CD1c-positive myeloid dendritic cell (primary cell): ENCODE measurements around the gene ACER2.
"Not testable (repeated sequence)": the region's sequence is repeated elsewhere in the genome, so short reads cannot be mapped to it uniquely, and the experiment has no call there.

Experiments
- DNase-seq: peaks from one replicate; pipeline ENCODE4 v3.0.0-alpha.2; 2016; ENCODE audit errors: extremely low spot score

The ACER2 gene

DNA sequence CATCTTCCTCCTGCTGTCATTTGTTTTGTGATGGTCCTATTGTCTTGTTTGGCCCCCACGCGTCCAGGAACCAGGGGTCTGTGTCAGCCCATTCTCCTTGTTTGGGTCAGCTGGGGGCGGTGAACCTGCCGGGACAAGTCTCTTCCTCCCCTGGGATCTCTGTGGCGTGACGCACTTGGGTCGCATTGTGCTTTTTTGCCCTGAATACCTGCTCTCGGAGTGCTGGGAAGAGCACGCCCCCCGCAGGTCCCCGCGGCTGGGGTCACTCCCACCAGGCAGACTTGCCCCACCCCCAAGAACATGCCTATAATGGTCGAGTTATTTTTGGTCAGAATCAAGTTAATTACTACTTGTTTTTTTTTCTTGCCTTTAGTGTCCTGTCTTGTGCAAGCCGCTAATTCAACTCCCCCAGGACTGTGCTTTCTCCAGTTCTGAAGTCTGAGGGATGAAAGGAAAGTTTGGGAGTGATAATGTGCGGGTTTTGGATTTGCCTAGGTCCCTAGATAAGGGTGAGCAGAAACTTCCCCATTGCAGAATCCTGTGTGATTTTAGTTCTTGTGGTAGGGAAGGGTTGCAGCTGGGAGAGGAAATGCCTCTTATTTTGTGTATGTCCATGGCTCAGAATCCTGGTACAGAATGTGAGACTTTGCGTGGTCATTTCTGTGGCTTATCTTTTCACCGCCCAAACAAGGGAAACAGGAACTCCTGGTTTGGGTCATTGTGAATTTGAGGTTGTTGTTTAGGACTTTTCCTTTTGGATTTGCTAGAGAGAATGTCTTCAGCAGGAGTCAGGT is 789 bp downstream of the ACER2 start:
- peak; percentile 21 for DNase-seq

DNA sequence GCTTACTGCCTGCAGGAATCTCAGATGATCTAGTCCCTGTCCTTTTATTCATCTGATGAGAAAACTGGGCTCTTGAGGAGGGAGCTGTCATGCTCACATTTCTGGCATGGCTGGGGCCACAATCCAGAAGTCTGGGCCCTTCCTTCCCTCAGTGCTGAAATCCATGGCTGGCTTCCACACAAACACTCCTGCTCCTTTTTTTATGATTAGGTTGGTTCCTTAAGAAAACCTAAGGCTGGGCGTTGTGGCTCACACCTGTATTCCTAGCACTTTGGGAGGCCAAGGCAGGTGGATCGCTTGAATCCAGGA is 1.3 kb downstream of the ACER2 start:
- no peak for DNase-seq

DNA sequence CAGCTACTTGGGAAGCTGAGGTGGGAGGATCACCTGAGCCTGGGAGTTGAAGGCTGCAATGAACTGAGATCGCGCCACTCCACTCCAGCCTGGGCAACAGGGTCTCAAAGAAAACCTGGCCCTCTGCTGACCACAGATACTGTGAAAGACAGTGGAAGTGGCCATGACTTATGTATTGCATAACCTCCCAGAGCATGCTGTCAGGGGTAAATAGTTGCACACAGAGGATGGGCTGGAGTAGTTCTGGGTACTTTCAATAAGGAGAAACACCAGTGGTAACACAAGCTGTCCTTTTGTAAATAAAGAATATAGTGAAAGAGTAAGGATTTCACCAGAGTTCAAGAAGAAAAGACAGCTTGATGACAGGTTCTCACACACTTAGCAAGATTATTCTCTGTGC is 1.8 kb downstream of the ACER2 start:
- DNase-seq: no peak

DNA sequence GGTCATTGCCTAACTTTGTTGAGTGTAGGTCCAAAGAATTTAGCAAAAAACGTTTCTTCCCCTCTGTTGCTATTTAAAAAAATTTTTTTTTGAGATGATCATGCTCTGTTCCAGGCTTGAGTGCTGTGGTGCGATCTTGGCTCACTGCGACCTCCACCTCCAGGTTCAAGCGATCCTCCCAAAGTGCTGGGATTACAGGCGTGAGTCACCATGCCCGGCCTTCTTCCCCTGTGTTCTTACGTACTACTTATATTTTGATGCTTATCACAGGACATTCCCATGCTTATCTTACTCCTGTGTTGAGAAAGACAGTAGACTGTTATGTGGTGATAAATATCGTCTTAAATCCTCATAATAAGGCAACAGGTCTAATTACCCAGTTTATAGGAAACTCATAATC is 2.5 kb downstream of the ACER2 start:
- DNase-seq: no peak

DNA sequence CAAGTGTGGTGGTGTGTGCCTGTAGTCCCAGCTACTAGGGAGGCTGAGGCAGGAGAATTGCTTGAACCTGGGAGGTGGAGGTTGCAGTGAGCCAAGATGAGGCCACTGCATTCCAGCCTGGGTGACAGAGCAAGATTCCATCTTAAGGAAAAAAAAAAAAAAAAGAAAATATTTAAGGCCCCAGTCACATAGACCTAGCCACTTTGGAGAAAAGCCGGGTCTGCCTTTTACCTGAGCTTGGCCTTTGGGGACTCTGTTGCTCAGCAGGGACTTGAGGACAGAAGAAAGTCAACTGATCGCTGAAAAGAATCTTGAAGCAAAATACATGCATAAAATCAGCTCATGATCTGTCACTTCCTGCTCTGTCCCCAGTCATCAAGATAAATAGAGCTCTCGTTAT is 4.6 kb downstream of the ACER2 start:
- DNase-seq: not testable (repeated sequence)

DNA sequence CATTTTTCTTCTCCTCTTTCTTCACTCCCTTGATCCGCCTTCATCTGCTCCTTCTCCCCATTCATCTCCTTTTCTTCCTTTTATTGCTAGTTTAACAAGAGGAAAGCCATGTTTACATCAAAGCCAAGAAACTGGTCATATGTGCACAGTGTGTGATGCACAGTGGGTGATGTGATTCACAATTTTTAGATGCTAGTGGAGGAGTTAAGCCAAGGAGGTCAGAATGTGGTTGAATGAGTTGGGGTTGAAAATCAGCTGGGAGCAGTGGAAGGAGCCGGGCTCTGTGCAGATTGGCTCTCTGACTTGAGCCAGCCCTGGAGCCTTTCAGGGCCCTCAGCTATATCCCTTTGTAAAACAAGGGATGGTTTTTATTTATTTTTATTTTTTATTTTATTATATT is 7.3 kb downstream of the ACER2 start:
- DNase-seq: no peak

DNA sequence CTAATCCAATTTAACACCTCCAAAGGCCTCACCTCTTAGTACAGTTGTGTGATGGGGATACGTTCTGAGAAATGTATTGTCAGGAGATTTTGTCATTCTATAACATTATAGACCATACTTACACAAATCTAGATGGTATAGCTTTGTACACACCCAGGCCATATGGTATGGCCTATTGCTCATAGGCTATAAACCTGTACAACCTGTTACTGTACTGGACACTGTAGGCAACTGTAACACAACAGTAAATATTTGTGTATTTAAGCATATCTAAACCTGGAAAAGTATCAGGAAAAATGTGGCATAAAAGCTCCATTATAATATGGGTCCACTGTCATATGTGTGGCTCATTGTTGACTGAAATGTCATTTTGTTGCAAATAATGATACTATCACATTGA is 12.1 kb downstream of the ACER2 start:
- DNase-seq: no peak

DNA sequence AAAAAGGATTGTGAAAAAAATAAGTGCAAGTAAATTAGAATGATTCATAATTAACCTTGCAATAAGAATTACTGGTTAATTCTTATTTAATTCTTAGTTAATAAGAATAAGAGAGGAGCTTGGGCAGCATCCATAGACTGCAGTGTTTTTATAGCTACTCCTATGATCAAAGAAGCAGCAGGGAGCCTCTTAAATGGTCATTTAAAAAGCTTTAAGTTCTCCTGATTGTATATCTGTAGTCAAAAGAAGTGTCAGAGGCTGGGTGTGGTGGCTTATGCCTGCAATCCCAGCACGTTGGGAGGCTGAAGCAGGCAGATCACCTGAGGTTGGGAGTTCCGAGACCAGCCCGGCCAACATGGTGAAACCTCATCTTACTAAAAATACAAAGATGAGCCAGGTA is 14.4 kb downstream of the ACER2 start:
- DNase-seq: no peak

DNA sequence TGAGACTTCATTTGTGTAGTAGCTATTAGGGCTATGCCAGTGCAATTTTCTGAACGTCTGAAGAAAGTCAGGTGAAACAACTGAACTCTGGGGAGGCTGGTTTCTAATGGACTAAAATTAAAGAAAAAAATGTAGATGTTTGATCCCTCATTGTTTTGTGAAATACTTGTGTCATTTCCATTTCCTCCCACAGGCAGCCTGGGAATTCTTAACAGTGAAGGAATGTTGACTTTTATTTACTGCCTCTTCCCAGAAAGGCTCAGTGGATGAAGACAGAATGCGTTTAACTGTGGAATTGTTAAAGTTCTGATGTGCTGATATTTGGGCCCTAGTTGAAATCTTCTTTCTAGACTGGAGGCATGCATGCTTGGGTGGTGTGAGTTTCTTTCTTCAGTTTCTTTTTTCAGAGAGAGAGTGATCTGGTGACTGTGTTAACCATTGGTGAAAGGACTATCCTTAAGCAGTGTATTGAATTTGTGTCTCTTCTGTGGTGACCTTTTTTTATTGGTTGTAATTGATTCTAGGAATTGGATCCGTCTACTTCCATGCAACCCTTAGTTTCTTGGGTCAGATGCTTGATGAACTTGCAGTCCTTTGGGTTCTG is 15.5 kb downstream of the ACER2 start:
- no peak for DNase-seq

DNA sequence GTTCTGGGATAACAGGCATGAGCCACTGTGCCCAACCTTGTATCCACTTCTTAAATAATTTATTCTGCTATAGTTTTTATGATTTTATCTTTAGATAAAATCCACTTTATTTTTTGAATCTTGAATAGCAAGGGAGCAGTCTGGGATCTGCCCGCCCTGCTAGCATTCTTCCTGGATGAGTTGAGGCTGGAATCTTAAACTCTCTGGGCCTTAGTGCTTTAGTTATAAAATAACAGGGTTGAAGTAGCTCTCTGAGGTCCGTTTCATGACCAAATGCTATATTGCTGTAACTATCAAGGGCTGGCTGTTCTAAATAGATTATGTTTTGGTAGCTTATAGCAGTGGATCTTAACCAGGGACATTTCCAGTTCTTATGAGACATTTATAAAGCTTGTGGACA is 20.8 kb downstream of the ACER2 start:
- DNase-seq: no peak

DNA sequence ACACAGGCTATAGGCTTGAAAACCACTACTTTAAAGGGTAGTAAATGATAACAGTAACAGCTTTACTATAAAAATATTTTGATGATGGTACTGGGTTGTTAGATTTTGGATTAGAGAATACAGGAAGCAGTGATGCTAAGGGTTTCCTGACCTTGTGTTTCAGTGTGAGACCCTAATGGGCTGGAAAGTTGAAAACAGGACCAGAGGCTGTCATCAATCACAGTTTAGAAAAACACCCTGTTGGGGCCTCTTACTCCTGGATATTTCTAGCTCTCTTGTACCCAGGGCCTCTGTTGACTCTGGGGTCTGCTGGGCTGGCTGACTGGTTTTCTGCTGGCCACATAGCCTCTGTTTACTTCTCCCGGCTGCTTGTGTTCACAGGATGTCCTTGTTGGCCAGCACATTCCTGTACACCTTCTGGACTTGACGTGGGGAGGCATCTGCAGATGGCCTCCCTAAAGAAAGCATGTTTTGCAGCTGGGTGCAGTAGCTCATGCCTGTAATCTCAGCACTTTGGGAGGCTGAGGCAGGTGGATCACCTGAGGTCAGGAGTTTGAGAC is 21.5 kb downstream of the ACER2 start:
- DNase-seq: no peak

DNA sequence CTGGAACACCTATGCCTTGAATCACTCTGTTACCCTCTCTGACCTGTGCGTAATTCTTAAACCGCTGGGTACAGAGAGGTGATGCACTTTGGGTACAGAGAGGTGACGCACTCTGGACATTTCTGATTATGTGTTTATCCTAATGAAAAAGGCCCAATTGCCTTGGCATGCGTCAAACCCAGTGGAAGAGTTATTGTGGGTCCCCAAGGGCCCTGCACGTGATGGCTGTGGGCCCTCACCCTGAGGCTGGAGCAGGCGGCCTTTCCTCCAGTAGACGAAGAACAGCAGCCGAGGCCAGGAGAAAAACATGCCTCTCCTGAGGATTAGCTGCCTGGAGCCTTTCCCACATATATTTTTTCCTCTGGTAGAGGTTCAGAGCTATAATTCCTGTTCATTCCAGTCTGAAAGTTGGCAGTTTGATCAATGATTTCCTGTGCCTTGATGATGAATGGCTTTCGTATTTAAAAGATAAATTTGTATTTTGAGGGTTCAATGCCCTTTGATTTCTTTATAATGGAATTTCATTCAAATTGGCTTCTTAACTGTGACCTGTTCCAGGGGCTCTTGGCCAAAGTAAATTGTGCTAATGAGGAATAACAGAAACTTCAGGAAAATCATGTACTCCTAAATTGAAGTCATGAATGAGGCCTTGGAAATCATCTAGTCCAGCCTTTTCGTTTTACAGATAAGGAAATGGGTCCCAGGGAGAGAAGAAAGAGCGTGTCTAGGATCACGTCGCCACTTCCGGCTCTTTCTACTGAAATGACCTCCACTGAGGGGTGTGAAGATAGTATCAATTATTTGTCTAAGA is 22.8 kb downstream of the ACER2 start:
- DNase-seq: no peak

DNA sequence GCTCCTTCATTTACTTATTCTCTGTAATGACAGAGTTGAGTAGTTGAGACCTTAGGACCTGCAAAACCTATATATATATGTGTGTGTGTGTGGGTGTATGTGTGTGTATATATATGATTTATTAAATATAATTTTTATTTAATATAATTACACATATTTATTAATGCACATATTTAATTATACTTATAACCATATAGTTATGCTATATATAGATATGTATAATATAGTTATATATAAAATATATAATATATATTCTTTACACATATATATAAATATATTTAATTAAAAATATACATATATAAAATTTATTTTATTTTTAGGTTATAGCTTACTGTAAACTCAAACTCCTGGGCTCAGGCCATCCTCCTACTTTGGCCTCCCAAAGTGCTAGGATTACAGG is 23.7 kb downstream of the ACER2 start:
- no peak for DNase-seq

DNA sequence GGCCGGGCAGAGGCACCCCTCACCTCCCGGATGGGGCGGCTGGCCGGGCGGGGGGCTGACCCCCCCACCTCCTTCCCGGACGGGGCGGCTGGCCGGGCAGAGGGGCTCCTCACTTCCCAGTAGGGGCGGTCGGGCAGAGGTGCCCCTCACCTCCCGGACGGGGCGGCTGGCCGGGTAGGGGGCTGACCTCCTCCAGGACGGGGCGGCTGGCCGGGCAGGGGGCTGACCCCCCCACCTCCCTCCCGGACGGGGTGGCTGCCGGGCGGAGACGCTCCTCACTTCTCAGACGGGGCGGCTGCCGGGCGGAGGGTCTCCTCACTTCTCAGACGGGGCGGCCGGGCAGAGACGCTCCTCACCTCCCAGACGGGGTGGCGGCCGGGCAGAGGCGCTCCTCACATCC is 24.9 kb downstream of the ACER2 start:
- DNase-seq: not testable (repeated sequence)

DNA sequence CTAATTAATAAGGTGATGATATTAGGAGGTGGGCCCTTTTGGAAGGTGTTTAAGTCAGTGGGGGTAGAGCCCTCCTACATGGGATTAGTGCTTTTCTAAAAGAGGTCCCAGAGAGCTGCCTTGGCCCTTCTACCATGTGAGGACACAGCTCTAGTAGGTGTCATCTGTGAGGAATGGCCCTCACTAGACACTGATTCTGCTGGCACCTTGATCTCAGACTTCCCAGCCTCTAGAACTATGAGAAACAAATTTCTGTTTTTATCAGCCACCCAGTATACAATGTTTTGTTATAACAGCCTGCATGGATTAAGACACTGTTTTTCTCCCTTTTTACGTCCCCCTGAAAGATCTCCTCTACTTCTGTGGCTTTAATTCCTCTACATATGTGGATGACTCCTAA is 31.6 kb downstream of the ACER2 start:
- DNase-seq: no peak

DNA sequence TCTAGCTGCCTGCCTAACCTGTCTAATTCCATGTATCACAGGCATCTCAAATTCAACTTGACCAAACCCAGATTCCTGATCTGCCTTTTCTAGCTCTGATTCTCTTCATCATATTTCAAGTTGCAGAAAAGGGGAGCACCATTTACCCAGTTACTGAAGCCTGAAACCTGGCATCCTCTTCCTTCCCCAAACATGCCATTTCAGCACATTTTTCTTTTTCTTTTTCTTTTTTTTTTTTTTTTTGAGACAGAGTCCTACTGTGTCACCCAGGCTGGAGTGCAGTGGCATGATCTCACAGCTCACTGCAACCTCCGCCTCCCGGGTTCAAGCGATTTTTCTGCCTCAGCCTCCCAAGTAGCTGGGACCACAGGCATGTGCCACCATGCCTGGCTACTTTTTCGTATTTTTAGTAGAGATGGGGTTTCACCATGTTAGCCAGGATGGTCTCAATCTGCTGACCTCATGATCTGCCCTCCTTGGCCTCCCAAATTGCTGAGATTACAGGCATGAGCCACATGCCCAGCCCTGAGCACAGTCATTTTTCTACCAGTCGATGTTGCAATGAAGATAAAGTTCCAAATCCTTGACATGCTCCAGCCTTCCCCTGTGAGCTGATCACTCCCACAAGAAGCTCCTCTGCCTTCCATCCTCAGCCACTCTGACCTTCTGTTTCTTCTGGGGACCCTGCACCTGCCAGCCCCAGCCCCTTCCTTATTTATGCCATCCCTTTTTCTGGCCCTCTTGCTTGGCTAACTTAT is 32.2 kb downstream of the ACER2 start:
- DNase-seq: no peak

DNA sequence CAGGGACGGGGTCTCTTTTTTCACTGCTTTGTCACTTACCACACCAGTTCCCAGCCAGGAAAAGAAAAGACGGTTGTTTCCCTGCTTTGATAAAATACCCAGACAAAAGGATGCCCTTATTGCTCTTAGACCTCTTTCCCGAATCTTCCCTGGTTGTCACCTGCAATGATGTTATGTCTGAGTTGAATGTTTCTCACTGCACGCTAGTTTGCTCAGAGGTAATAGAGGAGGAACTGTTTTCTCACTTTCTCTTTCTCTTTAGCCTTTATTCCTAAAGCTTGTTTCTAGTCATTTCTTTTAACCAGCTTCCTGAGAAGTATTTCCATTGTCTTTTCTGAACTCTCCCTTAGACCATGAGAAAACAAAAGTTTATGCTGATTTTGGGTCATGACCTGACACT is 32.9 kb downstream of the ACER2 start:
- no peak for DNase-seq

DNA sequence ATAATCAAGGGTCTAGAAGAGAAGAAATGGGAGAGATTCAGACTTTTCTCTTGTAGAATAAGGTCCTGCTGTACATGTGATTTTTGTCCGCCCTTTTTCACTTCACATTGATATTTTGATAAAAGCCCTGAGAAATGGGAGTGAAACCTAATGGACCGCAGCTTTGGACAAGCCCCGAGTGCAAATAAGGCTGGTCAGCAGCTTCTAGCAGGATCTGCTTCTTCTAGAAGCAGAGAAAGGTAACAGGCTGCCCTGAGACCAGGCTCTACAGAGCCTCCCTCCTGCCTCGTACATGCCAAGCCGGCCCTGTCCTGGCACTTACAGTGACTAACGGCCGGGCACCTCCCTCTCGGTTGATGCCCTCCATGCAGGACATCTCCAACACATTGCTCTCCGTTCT is 33.4 kb downstream of the ACER2 start:
- DNase-seq: no peak

DNA sequence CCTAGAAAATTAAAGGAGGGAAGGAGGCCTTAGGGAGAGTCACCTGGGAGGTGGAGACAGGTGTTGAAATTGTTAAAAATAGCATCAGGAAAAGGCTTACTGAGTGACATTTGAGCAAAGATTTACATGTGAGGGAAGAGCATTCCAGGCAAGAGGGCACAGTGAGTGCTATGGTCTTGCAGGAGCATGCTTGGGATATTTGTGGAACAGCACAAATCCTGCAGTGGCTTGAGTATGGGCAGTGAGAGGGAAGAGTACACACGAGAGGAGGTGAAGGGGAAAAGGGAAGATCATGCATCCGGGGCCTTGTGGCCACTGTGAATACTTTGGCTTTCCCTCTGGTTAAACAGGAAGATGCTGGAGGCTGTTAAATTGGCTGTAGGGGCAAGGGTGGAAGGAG is 36.6 kb downstream of the ACER2 start:
- DNase-seq: no peak

DNA sequence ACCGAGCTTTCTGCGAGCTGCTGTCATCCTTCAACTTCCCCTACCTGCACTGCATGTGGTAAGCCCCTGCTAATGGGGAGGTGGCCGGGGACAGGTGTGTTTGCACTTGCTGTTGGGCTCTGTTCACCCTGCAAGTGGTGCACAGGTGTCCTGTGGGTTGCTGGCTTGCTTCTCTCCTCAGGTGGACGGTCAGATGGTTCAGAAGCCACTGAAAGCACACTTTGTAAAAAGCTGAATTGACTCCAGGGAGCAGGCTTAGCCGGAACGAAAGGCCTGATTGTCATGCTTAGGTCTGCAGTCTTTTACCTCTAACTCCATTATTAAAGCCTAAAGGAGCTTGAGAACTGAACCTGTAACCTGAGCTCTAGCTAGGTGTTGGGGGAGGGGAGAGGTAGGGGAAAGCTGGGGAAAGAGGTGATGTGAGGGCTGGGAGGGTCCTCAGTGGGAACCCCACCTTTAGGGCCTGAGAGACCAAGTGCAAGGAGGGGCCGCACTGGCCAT is 37.6 kb downstream of the ACER2 start:
- DNase-seq: no peak

DNA sequence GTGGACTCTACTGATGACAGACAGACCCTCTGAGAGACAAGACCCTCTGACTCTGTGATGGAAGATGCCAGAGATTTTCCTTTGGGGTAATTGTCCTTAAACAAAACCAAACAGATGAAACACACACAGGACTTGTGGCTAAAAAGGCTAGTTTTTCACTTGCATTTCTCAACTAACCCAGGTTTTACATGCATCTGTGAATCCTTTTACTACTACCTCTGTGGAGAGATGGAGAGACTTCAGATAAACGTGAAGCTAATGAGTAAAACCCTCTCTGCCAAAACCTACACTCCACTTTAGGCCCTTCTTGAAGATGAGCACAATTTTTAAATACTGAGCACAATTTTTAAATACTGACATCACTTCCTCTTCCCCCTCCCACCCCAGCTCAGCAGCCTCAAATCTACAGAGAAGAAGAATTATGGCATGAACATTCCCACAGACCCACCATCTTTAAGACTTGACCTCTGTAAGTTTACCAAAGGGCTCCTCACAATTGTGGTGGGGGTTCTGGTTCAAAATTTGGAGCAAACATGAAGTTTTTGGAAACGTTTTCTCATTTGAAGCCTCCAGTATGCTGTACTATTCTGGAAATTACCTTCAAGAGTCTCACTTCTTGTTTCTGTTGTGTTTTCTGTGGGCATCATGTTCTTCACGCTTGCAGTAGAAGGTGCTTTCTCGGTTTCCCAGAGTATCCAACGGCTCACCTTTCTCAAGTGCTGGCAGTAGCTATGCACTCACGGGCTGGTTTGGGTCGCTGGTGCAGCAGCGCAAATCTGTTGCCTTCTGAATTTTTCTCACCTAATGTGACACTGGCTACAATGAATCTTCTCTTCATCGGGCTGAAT is 42.7 kb downstream of the ACER2 start:
- DNase-seq: no peak
